Neural cell (in vitro differentiated cells): ENCODE data around the gene NF1. TPM values are rescaled to one million over a fixed set of nuclear protein-coding genes. Genes with fewer than 3 reads are reported as not detected.

Experiments used
- H2AFZ ChIP-seq: fragments of 200-600, 300-800 bp; sonication (generic), shearing (Covaris generic); 2 replicates; pipeline ENCODE4 v1.6.0; 2014; ENCODE audit warnings: low read depth, mild to moderate bottlenecking, antibody characterized with exemption, low read length, moderate library complexity
- H3F3A ChIP-seq: fragments of 200-600 bp; shearing (Covaris generic); 2 replicates; pipeline ENCODE4 v1.6.1; 2016; ENCODE audit warnings: mild to moderate bottlenecking, moderate library complexity, mixed read lengths, antibody characterized with exemption, low read length; ENCODE audit not compliant: insufficient read depth, poor library complexity, severe bottlenecking
- H3K27ac ChIP-seq: fragments of 200-600, 300-800 bp; sonication (generic), shearing (Covaris generic); 2 replicates; pipeline ENCODE4 v1.5.1; 2014; ENCODE audit warnings: mild to moderate bottlenecking, low read length, moderate library complexity
- H3K27me3 ChIP-seq: fragments of 300-800, 200-600 bp; sonication (generic), shearing (Covaris generic); 2 replicates; pipeline ENCODE4 v1.6.0; 2014; ENCODE audit warnings: mild to moderate bottlenecking, low read depth, low read length, moderate library complexity; ENCODE audit not compliant: insufficient read depth
- H3K36me3 ChIP-seq: fragments of 300-800, 200-600 bp; sonication (generic), shearing (Covaris generic); 2 replicates; pipeline ENCODE4 v1.5.1; 2014; ENCODE audit warnings: mild to moderate bottlenecking, antibody characterized with exemption, low read length, moderate library complexity; ENCODE audit not compliant: insufficient read depth
- H3K4me2 ChIP-seq: fragments of 300-800, 200-600 bp; sonication (generic), shearing (Covaris generic); 2 replicates; pipeline ENCODE4 v1.6.0; 2014; ENCODE audit warnings: mild to moderate bottlenecking, low read length
- H3K4me3 ChIP-seq: fragments of 300-800, 200-600 bp; sonication (generic), shearing (Covaris generic); 2 replicates; pipeline ENCODE4 v1.5.1; 2014; ENCODE audit warnings: mild to moderate bottlenecking, low read length, moderate library complexity
- H3K79me2 ChIP-seq: fragments of 200-600 bp; shearing (Covaris generic); replicated peaks from 2 replicates; pipeline ENCODE4 v1.6.0; 2014; ENCODE audit warnings: mild to moderate bottlenecking, low read length, moderate library complexity; ENCODE audit not compliant: insufficient read depth
- H3K9ac ChIP-seq: fragments of 300-800, 200-600 bp; sonication (generic), shearing (Covaris generic); 2 replicates; pipeline ENCODE4 v1.6.1; 2016; ENCODE audit warnings: mild to moderate bottlenecking, low read length, mixed read lengths
- H3K9me2 ChIP-seq: fragments of 200-600 bp; shearing (Covaris generic); 2 replicates; pipeline ENCODE4 v1.6.1; 2016; ENCODE audit warnings: mild to moderate bottlenecking, low read length, mixed read lengths; ENCODE audit not compliant: insufficient read depth
- H3K9me3 ChIP-seq: fragments of 200-600, 300-800 bp; sonication (generic), shearing (Covaris generic); 2 replicates; pipeline ENCODE4 v1.6.1; 2016; ENCODE audit warnings: mild to moderate bottlenecking, mixed run types, low read length, moderate library complexity, mixed read lengths
- H4K20me1 ChIP-seq: fragments of 200-600 bp; shearing (Covaris generic); 2 replicates; pipeline ENCODE4 v1.6.1; 2016; ENCODE audit warnings: mild to moderate bottlenecking, mixed run types; ENCODE audit not compliant: insufficient read depth
- CTCF ChIP-seq: fragments of 450-650 bp; IDR thresholded peaks from 2 replicates; pipeline ENCODE4 v1.5.1; 2014; ENCODE audit warnings: antibody characterized with exemption, mild to moderate bottlenecking, moderate library complexity; ENCODE audit not compliant: poor library complexity, severe bottlenecking
- EP300 ChIP-seq: fragments of 450-650 bp; conservative IDR thresholded peaks from 2 replicates; pipeline ENCODE4 v1.6.1; 2014; ENCODE audit warnings: antibody characterized with exemption, mild to moderate bottlenecking, moderate library complexity; ENCODE audit not compliant: poor library complexity, severe bottlenecking
- EZH2 ChIP-seq: fragments of 200-600, 300-800 bp; shearing (Covaris generic), sonication (generic); IDR thresholded peaks from 2 replicates; pipeline ENCODE4 v1.6.1; 2014; ENCODE audit warnings: antibody characterized with exemption, low read length, borderline replicate concordance, mild to moderate bottlenecking; ENCODE audit not compliant: insufficient read depth, poor library complexity, severe bottlenecking
- MXI1 ChIP-seq: fragments of 450-650 bp; conservative IDR thresholded peaks from 2 replicates; pipeline ENCODE4 v1.6.1; 2014; ENCODE audit warnings: antibody characterized with exemption, mild to moderate bottlenecking; ENCODE audit not compliant: poor library complexity, severe bottlenecking
- POLR2AphosphoS5 ChIP-seq: IDR thresholded peaks from 2 replicates; pipeline ENCODE4 v1.6.1; 2012
- RAD21 ChIP-seq: fragments of 450-650 bp; conservative IDR thresholded peaks from 2 replicates; pipeline ENCODE4 v1.6.1; 2014; ENCODE audit warnings: antibody characterized with exemption, mild to moderate bottlenecking, moderate library complexity
- SMC3 ChIP-seq: fragments of 450-650 bp; conservative IDR thresholded peaks from 2 replicates; pipeline ENCODE4 v1.6.1; 2014; ENCODE audit warnings: antibody characterized with exemption, mild to moderate bottlenecking, moderate library complexity; ENCODE audit not compliant: poor library complexity
- TAF1 ChIP-seq: IDR thresholded peaks from 2 replicates; pipeline ENCODE4 v1.6.1; 2012; ENCODE audit warnings: low read depth
- polyA plus RNA-seq: library from polyadenylated mRNA; depleted of rRNA; stranded (reverse); fragments of >200 nt; gene quantifications from 2 replicates; pipeline ENCODE4 v1.2.3, GENCODE V29; 2014
- TF ChIP-seq, protein P1 (sequence below): IDR thresholded peaks from 2 replicates; pipeline ENCODE4 v1.6.1; 2012; ENCODE audit warnings: borderline replicate concordance

Gene NF1
- polyA plus RNA-seq, 1 donor from 2014 or later: 22.4 TPM

- Histone ChIP-seq H3K9ac (no peak overlapping the region), H4K20me1 (no peaks in the 10 kb centered on the region), H3K9me3 (no peaks in the 10 kb centered on the region), H2AFZ (no peak overlapping the region), H3K4me2 (no peak overlapping the region), H3F3A (no peaks in the 10 kb centered on the region), H3K36me3 (no peaks in the 10 kb centered on the region), H3K27ac (no peak overlapping the region), H3K27me3 (no peaks in the 10 kb centered on the region), H3K79me2 (no peaks in the 10 kb centered on the region), H3K4me3 (no peak overlapping the region), H3K9me2 (no peaks in the 10 kb centered on the region)
- TF ChIP-seq, protein P1, sequence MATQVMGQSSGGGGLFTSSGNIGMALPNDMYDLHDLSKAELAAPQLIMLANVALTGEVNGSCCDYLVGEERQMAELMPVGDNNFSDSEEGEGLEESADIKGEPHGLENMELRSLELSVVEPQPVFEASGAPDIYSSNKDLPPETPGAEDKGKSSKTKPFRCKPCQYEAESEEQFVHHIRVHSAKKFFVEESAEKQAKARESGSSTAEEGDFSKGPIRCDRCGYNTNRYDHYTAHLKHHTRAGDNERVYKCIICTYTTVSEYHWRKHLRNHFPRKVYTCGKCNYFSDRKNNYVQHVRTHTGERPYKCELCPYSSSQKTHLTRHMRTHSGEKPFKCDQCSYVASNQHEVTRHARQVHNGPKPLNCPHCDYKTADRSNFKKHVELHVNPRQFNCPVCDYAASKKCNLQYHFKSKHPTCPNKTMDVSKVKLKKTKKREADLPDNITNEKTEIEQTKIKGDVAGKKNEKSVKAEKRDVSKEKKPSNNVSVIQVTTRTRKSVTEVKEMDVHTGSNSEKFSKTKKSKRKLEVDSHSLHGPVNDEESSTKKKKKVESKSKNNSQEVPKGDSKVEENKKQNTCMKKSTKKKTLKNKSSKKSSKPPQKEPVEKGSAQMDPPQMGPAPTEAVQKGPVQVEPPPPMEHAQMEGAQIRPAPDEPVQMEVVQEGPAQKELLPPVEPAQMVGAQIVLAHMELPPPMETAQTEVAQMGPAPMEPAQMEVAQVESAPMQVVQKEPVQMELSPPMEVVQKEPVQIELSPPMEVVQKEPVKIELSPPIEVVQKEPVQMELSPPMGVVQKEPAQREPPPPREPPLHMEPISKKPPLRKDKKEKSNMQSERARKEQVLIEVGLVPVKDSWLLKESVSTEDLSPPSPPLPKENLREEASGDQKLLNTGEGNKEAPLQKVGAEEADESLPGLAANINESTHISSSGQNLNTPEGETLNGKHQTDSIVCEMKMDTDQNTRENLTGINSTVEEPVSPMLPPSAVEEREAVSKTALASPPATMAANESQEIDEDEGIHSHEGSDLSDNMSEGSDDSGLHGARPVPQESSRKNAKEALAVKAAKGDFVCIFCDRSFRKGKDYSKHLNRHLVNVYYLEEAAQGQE: no peak
- TF ChIP-seq EP300 (no peak), EZH2 (no peak), RAD21 (no peak), TAF1 (no peak), SMC3 (no peak), POLR2AphosphoS5 (no peak), CTCF (no peak), MXI1 (no peak)
Measured at GRCh38 chr17:31061678-31062077, 33.1 kb upstream of the NF1 start.

DNA sequence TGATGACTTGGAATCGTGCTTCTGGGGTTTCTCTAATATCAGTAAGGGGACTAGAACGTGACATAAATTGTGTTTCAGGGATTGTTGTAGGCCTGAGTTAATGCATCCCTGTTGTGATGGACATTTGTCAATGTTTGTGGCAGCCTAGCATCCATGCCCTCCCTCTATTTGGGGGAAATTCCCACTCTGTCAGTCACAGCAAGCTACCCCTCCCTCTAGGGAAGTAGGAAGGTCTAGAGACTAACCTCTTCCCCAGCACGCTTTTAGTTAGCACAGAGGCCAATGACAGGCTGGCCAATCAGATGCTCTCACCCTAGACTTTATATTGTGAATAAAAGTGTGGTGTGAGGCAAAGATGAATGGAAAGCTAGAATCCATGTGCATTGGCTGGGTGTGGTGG, 32.4 kb upstream of the NF1 start:
- Histone ChIP-seq H3K4me3 (no peak overlapping the region), H2AFZ (no peak overlapping the region), H3K79me2 (no peaks in the 10 kb centered on the region), H3K9ac (no peak overlapping the region), H3K9me3 (no peaks in the 10 kb centered on the region), H4K20me1 (no peaks in the 10 kb centered on the region), H3K36me3 (no peaks in the 10 kb centered on the region), H3K4me2 (no peak overlapping the region), H3F3A (no peaks in the 10 kb centered on the region), H3K27me3 (no peaks in the 10 kb centered on the region), H3K27ac (no peak overlapping the region), H3K9me2 (no peaks in the 10 kb centered on the region)
- TF ChIP-seq CTCF (no peak), POLR2AphosphoS5 (no peak), RAD21 (no peak), EZH2 (no peak), TAF1 (no peak), EP300 (no peak), MXI1 (no peak)
- TF ChIP-seq, protein P1: no peak
